HCT116 (cell line): ENCODE measurements around the gene KCNMB1.

ENCODE experiments used
- CBX3 ChIP-seq: IDR thresholded peaks from 2 replicates; pipeline ENCODE4 v1.6.1; 2012; ENCODE audit warnings: low read depth
- CEBPB ChIP-seq: IDR thresholded peaks from 2 replicates; pipeline ENCODE4 v1.6.1; 2012; ENCODE audit warnings: low read depth
- CTCF ChIP-seq, 3 experiments: fragments of 200-600 bp in 1 of 3; sonication (generic) in 1 of 3; IDR thresholded peaks in 2 of 3; conservative IDR thresholded peaks in 1 of 3; 2 replicates each; pipeline ENCODE4 v1.5.1; 2012 to 2017; ENCODE audit warnings: low read depth in 2 of 3, low read length in 2 of 3, antibody characterized with exemption in 1 of 3, borderline replicate concordance in 1 of 3, control low read depth in 1 of 3, mild to moderate bottlenecking in 1 of 3, mixed read lengths in 1 of 3, mixed run types in 1 of 3, moderate library complexity in 1 of 3; ENCODE audit not compliant: insufficient read depth in 1 of 3
- EZH2 ChIP-seq: fragments of 200-600 bp; sonication (generic); IDR thresholded peaks from 2 replicates; pipeline ENCODE4 v1.6.1; 2017; ENCODE audit warnings: antibody characterized with exemption, mixed run types
- POLR2AphosphoS5 ChIP-seq: IDR thresholded peaks from 2 replicates; pipeline ENCODE4 v1.6.1; 2011; ENCODE audit warnings: mild to moderate bottlenecking, low read depth, low read length, moderate library complexity
- RAD21 ChIP-seq: IDR thresholded peaks from 2 replicates; pipeline ENCODE4 v1.6.1; 2012; ENCODE audit warnings: low read depth, mild to moderate bottlenecking
- SIN3A ChIP-seq: IDR thresholded peaks from 2 replicates; pipeline ENCODE4 v1.6.1; 2012; ENCODE audit warnings: low read depth
- SRF ChIP-seq: IDR thresholded peaks from 2 replicates; pipeline ENCODE4 v1.6.1; 2012; ENCODE audit warnings: low read depth
- YY1 ChIP-seq: IDR thresholded peaks from 2 replicates; pipeline ENCODE4 v1.6.1; 2011; ENCODE audit warnings: low read length, low read depth, moderate library complexity, mild to moderate bottlenecking; ENCODE audit not compliant: insufficient replicate concordance; ENCODE audit errors: extremely low read depth
- TF ChIP-seq, protein P1 (sequence below): IDR thresholded peaks from 2 replicates; pipeline ENCODE4 v1.6.1; 2012; ENCODE audit warnings: low read depth

DNA sequence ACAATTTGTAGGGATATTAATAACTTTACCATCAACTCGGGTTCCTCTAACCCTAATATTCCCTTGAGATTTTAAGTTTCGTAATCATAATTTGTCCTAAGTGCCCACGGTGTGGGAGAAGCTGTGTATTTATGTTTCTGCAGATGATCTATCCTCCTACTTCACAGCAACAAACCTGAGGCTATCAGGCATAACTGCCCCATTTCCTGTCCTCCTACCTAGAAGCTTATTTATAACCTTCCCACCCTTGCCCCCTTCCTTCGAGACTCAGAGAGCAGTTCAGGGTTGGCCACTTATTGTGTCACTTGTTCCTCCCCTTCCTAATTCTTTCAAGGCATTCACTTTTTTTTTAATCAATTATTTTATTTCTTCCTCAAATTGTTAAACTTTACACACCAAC, 62.0 kb downstream of the KCNMB1 start:
- TF ChIP-seq CTCF (IDR thresholded peaks at IDR 0.05 in 2 of 3, conservative IDR thresholded peaks at IDR 0.05 in 1 of 3; ENCODE audit: borderline replicate concordance in 1 of 3, insufficient read depth in 1 of 3, low read depth in 2 of 3, low read length in 2 of 3) (no peak), CEBPB (no peak), SIN3A (no peak), POLR2AphosphoS5 (no peak), YY1 (no peak), SRF (no peak), CBX3 (no peak), EZH2 (no peak), RAD21 (no peak)
- TF ChIP-seq, protein P1, sequence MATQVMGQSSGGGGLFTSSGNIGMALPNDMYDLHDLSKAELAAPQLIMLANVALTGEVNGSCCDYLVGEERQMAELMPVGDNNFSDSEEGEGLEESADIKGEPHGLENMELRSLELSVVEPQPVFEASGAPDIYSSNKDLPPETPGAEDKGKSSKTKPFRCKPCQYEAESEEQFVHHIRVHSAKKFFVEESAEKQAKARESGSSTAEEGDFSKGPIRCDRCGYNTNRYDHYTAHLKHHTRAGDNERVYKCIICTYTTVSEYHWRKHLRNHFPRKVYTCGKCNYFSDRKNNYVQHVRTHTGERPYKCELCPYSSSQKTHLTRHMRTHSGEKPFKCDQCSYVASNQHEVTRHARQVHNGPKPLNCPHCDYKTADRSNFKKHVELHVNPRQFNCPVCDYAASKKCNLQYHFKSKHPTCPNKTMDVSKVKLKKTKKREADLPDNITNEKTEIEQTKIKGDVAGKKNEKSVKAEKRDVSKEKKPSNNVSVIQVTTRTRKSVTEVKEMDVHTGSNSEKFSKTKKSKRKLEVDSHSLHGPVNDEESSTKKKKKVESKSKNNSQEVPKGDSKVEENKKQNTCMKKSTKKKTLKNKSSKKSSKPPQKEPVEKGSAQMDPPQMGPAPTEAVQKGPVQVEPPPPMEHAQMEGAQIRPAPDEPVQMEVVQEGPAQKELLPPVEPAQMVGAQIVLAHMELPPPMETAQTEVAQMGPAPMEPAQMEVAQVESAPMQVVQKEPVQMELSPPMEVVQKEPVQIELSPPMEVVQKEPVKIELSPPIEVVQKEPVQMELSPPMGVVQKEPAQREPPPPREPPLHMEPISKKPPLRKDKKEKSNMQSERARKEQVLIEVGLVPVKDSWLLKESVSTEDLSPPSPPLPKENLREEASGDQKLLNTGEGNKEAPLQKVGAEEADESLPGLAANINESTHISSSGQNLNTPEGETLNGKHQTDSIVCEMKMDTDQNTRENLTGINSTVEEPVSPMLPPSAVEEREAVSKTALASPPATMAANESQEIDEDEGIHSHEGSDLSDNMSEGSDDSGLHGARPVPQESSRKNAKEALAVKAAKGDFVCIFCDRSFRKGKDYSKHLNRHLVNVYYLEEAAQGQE = no peak
